K562 (cell line): ENCODE data around the gene CTCF. TPM values are rescaled to one million over a fixed set of nuclear protein-coding genes. Genes with fewer than 3 reads are reported as not detected.
A peak's percentile ranks its signal among the peaks of the same experiment; 100 is the strongest.

ENCODE experiments used
- CBFA2T3 ChIP-seq: fragments of 450-650 bp; IDR thresholded peaks from 2 replicates; pipeline ENCODE4 v1.6.1; 2017
- HDAC1 ChIP-seq, 2 experiments: fragments of 450-650 bp; IDR thresholded peaks; 2 replicates each; pipeline ENCODE4 v1.6.1; 2016 to 2017; ENCODE audit warnings: inconsistent platforms in 1 of 2, mild to moderate bottlenecking in 1 of 2, moderate library complexity in 1 of 2
- KAT8 ChIP-seq: fragments of 450-650 bp; IDR thresholded peaks from 2 replicates; pipeline ENCODE4 v1.6.1; 2016; ENCODE audit warnings: low read depth, mild to moderate bottlenecking
- MNT ChIP-seq, 2 experiments: fragments of 450-650 bp; conservative IDR thresholded peaks; 2 replicates each; pipeline ENCODE4 v1.6.1; 2017; ENCODE audit warnings: mild to moderate bottlenecking in 2 of 2, moderate library complexity in 2 of 2
- PCBP2 ChIP-seq: fragments of 200-400 bp; formaldehyde crosslinking; IDR thresholded peaks from 2 replicates; pipeline ENCODE4 v1.6.1; 2018; ENCODE audit warnings: low read length, low read depth, mild to moderate bottlenecking, moderate library complexity; ENCODE audit not compliant: poor library complexity, severe bottlenecking
- SMARCE1 ChIP-seq: fragments of 450-650 bp; IDR thresholded peaks from 2 replicates; pipeline ENCODE4 v1.7.1; 2016; ENCODE audit warnings: mild to moderate bottlenecking
- TCF3 ChIP-seq: sonication (generic); formaldehyde crosslinking; IDR thresholded peaks from 2 replicates; pipeline ENCODE4 v1.4.0; 2020; ENCODE audit warnings: mild to moderate bottlenecking, missing genetic modification reagents
- TCF7L2 ChIP-seq: fragments of 150-350 bp; IDR thresholded peaks from 2 replicates; pipeline ENCODE4 v1.6.1; 2016; ENCODE audit warnings: low read depth, mild to moderate bottlenecking, low read length, moderate library complexity
- TEAD4 ChIP-seq, 2 experiments: sonication (generic) in 1 of 2; formaldehyde crosslinking in 1 of 2; IDR thresholded peaks; 2 replicates each; pipeline versions ENCODE4 v1.6.1 to v1.8.0; 2012 to 2022; ENCODE audit warnings: borderline replicate concordance in 1 of 2, inconsistent platforms in 1 of 2, low read length in 1 of 2, mild to moderate bottlenecking in 1 of 2, missing genetic modification reagents in 1 of 2
- XRCC4 ChIP-seq: IDR thresholded peaks from one replicate; pipeline ENCODE4 v1.6.1; 2011; ENCODE audit not compliant: insufficient read depth, insufficient read length; ENCODE audit errors: extremely low read depth
- ZBTB11 ChIP-seq, 3 experiments: fragments of 200-800 bp in 1 of 3; fragments of 250-450 bp in 1 of 3; fragments of 450-650 bp in 1 of 3; sonication (Bioruptor Pico) in 1 of 3; sonication (Bioruptor generic) in 1 of 3; formaldehyde crosslinking in 1 of 3; IDR thresholded peaks; 2 replicates each; pipeline versions ENCODE4 v1.6.1 to v1.8.0; 2016 to 2022; ENCODE audit warnings: mild to moderate bottlenecking in 2 of 3, missing genetic modification characterization in 2 of 3, missing compliant biosample characterization in 1 of 3, moderate library complexity in 1 of 3
- polyA plus RNA-seq, 8 experiments: library from polyadenylated mRNA; depleted of rRNA in 4 of 8; stranded (reverse) in 5 of 8; unstranded in 3 of 8; fragments of >200 nt; fragmentation: Nextera tagmentation in 2 of 8; fragmentation: Illumina TruSeq in 1 of 8; extraction: Ambion mirVana in 2 of 8; extraction: Trizol in 1 of 8; gene quantifications; 2 replicates each; pipeline versions ENCODE4 v1.2.1 to v1.2.3, GENCODE V29; 2011 to 2014; ENCODE audit warnings: inconsistent platforms in 1 of 8, missing spikeins in 1 of 8
- total RNA-seq, 7 experiments: library from RNA; depleted of rRNA in 6 of 7; stranded (reverse); fragments of >200 nt in 6 of 7; fragmentation: Illumina TruSeq in 2 of 7; extraction: Trizol in 2 of 7; gene quantifications; 2 replicates each; pipeline versions ENCODE4 v1.2.1 to v1.2.3, GENCODE V29; 2011 to 2021; ENCODE audit warnings: low replicate concordance in 1 of 7
- TF ChIP-seq, protein P1 (sequence below): sonication (generic); formaldehyde crosslinking; IDR thresholded peaks from 2 replicates; pipeline ENCODE4 v1.8.0; 2022; ENCODE audit warnings: mild to moderate bottlenecking, missing genetic modification reagents
- TF ChIP-seq, protein P2 (sequence below): fragments of 450-650 bp; IDR thresholded peaks from 2 replicates; pipeline ENCODE4 v1.6.1; 2017; ENCODE audit warnings: antibody characterized with exemption, mild to moderate bottlenecking

Gene CTCF
- total and polyA plus RNA-seq, 9 of the 15 experiments (the other 6 are each of a cell fraction or from before 2014, with no cell fraction given) = 7.8 to 49.2 (median 33.9) TPM

DNA sequence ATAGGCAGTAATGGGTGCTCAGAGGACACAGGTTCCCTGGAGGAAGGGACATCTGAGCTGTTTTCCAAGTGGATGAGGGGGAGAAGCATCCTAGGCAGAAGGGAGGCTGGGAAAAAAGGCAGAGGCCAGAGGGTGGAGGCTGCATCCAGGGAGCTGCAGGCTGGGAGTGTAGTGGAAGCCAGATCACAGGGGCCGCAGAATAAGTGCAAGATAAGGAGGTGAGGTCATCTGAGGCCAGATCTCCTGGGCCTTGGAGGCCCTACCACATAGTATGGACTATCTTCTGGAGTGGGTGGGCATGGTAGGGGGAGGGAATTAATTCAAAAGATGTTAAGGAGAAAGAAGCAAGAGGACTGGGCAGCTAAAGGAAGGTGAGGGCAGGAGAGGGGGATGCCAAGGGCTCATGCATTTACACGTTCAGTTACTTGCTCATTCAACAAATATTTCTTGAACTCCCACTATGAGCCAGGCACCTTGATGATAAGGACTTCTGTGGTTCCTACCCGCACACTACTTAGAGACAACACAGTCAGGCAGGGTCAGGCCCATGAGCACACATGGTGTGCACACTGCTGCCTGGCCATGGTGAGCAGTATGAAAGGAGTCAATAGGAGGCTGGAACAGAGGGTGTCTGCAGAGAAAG lies 36.1 kb upstream of the CTCF start (continued):
- TF ChIP-seq, protein P1, sequence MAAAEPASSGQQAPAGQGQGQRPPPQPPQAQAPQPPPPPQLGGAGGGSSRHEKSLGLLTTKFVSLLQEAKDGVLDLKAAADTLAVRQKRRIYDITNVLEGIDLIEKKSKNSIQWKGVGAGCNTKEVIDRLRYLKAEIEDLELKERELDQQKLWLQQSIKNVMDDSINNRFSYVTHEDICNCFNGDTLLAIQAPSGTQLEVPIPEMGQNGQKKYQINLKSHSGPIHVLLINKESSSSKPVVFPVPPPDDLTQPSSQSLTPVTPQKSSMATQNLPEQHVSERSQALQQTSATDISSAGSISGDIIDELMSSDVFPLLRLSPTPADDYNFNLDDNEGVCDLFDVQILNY (CRISPR knock-in tag) = 0 out of 2 replicates have a peak, but pooled peaks have one; percentile 59
- TF ChIP-seq SMARCE1 (peak; percentile 86; the same call in 1 of the 2 replicates), ZBTB11 (CRISPR knock-in tag; IDR thresholded peaks at IDR 0.05) (peak in 1 of 3 experiments; percentile 49; a peak in 1 of 6 replicates), TCF7L2 (peak; percentile 46; the same call in 1 of the 2 replicates), MNT (conservative IDR thresholded peaks at IDR 0.05) (peak in 1 of 2 experiments; percentile 46; a peak in 2 of 4 replicates), XRCC4 (no peak), CBFA2T3 (peak; percentile 31), TCF3 (CRISPR knock-in tag) (peak; percentile 62), TEAD4 (IDR thresholded peaks at IDR 0.05; ENCODE audit: low read length) (peak; percentile 61; the same call in 1 of the 2 replicates), TEAD4 (CRISPR knock-in tag; IDR thresholded peaks at IDR 0.05; ENCODE audit: borderline replicate concordance) (no peak), KAT8 (no peak), HDAC1 (IDR thresholded peaks at IDR 0.05) (0 out of 4 replicates have a peak, but pooled peaks of 1 of the 2 experiments have one; percentile 37), PCBP2 (no peak)
- TF ChIP-seq, protein P2, sequence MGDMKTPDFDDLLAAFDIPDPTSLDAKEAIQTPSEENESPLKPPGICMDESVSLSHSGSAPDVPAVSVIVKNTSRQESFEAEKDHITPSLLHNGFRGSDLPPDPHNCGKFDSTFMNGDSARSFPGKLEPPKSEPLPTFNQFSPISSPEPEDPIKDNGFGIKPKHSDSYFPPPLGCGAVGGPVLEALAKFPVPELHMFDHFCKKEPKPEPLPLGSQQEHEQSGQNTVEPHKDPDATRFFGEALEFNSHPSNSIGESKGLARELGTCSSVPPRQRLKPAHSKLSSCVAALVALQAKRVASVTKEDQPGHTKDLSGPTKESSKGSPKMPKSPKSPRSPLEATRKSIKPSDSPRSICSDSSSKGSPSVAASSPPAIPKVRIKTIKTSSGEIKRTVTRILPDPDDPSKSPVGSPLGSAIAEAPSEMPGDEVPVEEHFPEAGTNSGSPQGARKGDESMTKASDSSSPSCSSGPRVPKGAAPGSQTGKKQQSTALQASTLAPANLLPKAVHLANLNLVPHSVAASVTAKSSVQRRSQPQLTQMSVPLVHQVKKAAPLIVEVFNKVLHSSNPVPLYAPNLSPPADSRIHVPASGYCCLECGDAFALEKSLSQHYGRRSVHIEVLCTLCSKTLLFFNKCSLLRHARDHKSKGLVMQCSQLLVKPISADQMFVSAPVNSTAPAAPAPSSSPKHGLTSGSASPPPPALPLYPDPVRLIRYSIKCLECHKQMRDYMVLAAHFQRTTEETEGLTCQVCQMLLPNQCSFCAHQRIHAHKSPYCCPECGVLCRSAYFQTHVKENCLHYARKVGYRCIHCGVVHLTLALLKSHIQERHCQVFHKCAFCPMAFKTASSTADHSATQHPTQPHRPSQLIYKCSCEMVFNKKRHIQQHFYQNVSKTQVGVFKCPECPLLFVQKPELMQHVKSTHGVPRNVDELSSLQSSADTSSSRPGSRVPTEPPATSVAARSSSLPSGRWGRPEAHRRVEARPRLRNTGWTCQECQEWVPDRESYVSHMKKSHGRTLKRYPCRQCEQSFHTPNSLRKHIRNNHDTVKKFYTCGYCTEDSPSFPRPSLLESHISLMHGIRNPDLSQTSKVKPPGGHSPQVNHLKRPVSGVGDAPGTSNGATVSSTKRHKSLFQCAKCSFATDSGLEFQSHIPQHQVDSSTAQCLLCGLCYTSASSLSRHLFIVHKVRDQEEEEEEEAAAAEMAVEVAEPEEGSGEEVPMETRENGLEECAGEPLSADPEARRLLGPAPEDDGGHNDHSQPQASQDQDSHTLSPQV = 0 out of 2 replicates have a peak, but pooled peaks have one; percentile 51
